Measurements from ENCODE around the gene ELMO3.

DNA sequence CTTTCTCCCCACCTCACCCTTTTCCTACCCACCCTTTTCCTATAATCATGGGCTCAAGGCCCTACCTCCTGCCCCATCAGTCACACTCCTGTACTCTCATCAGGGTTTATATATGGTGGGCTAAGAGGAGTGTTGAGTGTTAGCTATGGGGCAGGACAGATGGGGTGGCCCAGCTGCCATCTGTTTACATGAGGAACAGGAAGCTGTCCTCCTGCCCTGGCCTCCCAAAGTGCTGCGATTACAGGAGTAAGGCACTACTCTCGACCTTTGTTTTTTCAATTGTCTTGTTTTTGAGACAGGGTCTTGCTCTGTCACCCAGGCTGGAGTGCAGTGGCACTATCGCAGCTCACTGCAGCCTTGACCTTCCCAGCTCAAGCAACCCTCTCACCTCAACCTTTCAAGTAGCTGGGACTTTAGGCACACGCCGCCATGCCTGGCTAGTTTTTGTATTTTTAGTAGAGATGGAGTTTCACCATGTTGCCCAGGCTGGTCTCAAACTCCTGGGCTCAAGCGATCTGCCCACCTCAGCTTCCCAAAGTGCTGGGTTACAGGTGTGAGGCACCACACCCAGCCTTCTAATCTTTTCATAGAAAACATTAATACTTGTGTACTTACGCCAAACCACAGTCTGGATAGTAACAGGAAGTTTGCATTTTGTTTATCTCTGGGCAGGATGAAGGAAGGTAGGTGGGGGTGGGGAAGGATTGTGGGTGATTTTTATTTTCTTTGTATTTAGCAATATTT, 40.9 kb upstream of the ELMO3 start:
- TF ChIP-seq, protein P1, sequence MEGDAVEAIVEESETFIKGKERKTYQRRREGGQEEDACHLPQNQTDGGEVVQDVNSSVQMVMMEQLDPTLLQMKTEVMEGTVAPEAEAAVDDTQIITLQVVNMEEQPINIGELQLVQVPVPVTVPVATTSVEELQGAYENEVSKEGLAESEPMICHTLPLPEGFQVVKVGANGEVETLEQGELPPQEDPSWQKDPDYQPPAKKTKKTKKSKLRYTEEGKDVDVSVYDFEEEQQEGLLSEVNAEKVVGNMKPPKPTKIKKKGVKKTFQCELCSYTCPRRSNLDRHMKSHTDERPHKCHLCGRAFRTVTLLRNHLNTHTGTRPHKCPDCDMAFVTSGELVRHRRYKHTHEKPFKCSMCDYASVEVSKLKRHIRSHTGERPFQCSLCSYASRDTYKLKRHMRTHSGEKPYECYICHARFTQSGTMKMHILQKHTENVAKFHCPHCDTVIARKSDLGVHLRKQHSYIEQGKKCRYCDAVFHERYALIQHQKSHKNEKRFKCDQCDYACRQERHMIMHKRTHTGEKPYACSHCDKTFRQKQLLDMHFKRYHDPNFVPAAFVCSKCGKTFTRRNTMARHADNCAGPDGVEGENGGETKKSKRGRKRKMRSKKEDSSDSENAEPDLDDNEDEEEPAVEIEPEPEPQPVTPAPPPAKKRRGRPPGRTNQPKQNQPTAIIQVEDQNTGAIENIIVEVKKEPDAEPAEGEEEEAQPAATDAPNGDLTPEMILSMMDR (IDR thresholded peaks at IDR 0.05), result no peak
- TF ChIP-seq POLR2A (IDR thresholded peaks at IDR 0.05), result no peak

Data from esophagus squamous epithelium (tissue), 4 donors.